ENCODE results near the gene EPHA3. TPM values are rescaled to one million over a fixed set of nuclear protein-coding genes. Genes with fewer than 3 reads are reported as not detected.

EPHA3 gene
- total and polyA plus RNA-seq, 9 donors: 18.9 to 40.1 (median 26.3) TPM

DNA sequence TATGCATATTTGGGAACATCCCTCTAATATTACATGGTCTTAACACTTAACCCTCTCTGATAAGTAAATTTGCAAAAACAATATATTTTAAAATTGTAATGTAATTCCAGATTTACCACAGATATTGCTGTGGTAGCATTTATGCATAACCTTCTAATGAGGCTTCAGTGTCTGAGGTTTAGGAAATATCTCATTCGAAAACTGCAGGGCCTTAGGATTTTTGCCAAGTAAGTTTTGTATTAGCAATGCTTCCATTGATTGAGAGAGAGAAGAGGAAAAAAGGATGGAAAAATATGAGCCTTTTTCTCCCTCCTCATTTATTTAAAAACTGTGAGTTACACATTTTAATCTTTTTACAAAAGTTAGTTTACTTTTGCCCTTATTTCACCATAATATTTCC, 294.6 kb downstream of the EPHA3 start:
- Histone ChIP-seq H3K4me3 (ENCODE audit: low read length) (no peak overlapping the region), H3K9me3 (replicated peaks; ENCODE audit: control insufficient read depth, low read depth, low read length) (no peaks in the 10 kb centered on the region), H3K27ac (ENCODE audit: low read length) (no peak overlapping the region), H3K4me1 (ENCODE audit: control insufficient read depth, insufficient read depth, low read length) (no peaks in the 10 kb centered on the region), H3K36me3 (ENCODE audit: control insufficient read depth, insufficient read depth, low read length) (no peaks in the 10 kb centered on the region), H3K27me3 (ENCODE audit: control insufficient read depth, insufficient read depth, low read length) (no peaks in the 10 kb centered on the region)
- no CpG with 5 or more reads among the region's 1 CpG for WGBS (ENCODE audit: insufficient coverage)
- DNase-seq: peak; percentile 59

DNA sequence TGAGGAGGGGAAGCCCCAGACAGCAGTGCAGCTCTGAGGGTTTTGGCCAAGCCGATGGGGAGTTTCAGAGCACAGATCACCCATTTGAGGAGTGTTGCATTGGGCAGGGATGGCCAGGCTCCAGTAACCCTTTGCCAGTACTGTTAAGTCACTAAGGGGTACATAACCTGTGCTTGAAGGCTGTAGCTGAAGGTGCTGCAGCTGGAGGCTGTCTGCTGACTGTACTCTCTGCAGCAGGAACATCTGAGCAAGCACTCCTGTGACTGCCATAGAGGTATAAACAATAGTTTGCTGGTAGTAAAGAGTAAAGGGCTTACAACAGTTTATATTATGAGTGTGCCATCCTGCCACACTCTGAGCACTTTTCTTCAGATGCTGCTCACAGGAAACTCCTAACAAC, 297.8 kb downstream of the EPHA3 start:
- WGBS (ENCODE audit: insufficient coverage): 75% methylated on average over 1 of the region's 1 CpG
- no peaks in the 10 kb centered on the region for H3K4me1 ChIP-seq (ENCODE audit: control insufficient read depth, insufficient read depth, low read length)
- DNase-seq: no peak

DNA sequence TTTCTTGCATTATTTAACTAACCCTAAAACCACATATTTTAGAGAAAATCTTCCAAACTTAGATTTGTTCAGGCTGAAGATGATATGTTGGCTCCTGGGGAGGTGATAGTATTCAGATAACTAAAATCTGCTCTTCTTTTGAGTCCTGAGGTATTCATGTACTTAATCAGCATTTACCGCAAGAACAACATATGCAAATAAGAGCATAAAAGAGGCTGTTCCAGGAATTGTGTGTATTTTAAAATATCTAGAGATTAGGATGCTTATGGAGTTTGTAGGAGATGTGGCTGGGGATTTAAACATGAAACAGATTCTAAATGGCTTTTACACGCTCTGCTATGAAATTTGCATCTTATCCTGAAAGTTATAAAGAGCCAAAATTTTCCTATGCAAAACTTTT, 298.2 kb downstream of the EPHA3 start:
- no peaks in the 10 kb centered on the region for H3K9me3 ChIP-seq (replicated peaks; ENCODE audit: control insufficient read depth, low read depth, low read length)
- no peaks in the 10 kb centered on the region for H3K27me3 ChIP-seq (ENCODE audit: control insufficient read depth, insufficient read depth, low read length)
- no peak for DNase-seq
- WGBS (ENCODE audit: insufficient coverage): no CpG with 5 or more reads among the region's 2 CpGs
- H3K36me3 ChIP-seq (ENCODE audit: control insufficient read depth, insufficient read depth, low read length): no peaks in the 10 kb centered on the region
- H3K4me1 ChIP-seq (ENCODE audit: control insufficient read depth, insufficient read depth, low read length): no peaks in the 10 kb centered on the region
- H3K27ac ChIP-seq (ENCODE audit: low read length): no peak overlapping the region
- no peak overlapping the region for H3K4me3 ChIP-seq (ENCODE audit: low read length)

More for the DNA sequence above, 297.8 kb downstream of the EPHA3 start:
- Histone ChIP-seq H3K27ac (ENCODE audit: low read length) (no peak overlapping the region), H3K27me3 (ENCODE audit: control insufficient read depth, insufficient read depth, low read length) (no peaks in the 10 kb centered on the region), H3K9me3 (replicated peaks; ENCODE audit: control insufficient read depth, low read depth, low read length) (no peaks in the 10 kb centered on the region), H3K4me3 (ENCODE audit: low read length) (no peak overlapping the region), H3K36me3 (ENCODE audit: control insufficient read depth, insufficient read depth, low read length) (no peaks in the 10 kb centered on the region)

DNA sequence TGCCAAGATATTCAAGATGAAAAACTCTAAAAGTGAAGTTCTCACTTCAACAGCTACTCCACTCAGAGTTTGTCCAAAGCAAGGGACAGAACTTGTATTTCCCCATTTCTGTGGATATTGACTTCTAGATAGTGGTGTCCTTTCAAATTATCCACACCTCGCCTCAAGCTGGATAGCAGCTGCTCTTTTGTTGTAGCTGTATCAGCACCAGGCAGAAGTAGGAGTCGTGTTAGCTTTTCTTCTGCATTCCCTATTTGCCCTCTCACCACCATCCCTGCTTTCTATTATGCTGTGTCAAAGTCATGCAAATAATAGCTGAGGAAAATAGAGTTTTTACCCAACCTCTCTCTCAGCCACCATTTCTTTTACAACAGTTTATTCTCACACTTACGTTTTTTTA, 303.8 kb downstream of the EPHA3 start:
- no peak for DNase-seq
- Histone ChIP-seq H3K9me3 (replicated peaks; ENCODE audit: control insufficient read depth, low read depth, low read length) (no peaks in the 10 kb centered on the region), H3K4me1 (ENCODE audit: control insufficient read depth, insufficient read depth, low read length) (no peaks in the 10 kb centered on the region), H3K36me3 (ENCODE audit: control insufficient read depth, insufficient read depth, low read length) (no peaks in the 10 kb centered on the region), H3K4me3 (ENCODE audit: low read length) (no peak overlapping the region), H3K27me3 (ENCODE audit: control insufficient read depth, insufficient read depth, low read length) (no peaks in the 10 kb centered on the region), H3K27ac (ENCODE audit: low read length) (no peak overlapping the region)
- 80% methylated on average over 1 of the region's 3 CpGs for WGBS (ENCODE audit: insufficient coverage)

DNA sequence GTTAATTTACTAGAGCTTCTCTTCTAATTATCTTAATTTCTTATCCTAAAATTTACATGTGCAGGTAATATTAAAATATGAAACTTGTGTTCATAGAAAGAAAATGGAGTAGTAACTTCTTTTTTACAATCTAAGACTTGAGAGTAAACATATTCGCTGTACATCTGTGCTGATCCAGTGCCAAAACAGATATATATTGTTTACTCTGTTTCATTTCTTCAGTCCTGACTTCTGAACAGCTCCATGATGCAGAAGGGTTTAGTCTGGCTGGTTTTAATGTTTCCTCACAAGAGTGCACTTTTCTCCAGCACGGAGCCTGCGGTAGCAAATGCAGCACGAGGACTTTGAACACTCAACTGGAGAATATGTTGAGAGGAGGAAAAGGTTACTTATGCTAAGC, 306.8 kb downstream of the EPHA3 start:
- peak; percentile 62 for DNase-seq
- Histone ChIP-seq H3K9me3 (replicated peaks; ENCODE audit: control insufficient read depth, low read depth, low read length) (no peaks in the 10 kb centered on the region), H3K27me3 (ENCODE audit: control insufficient read depth, insufficient read depth, low read length) (no peaks in the 10 kb centered on the region), H3K36me3 (ENCODE audit: control insufficient read depth, insufficient read depth, low read length) (no peaks in the 10 kb centered on the region), H3K4me1 (ENCODE audit: control insufficient read depth, insufficient read depth, low read length) (no peaks in the 10 kb centered on the region), H3K27ac (ENCODE audit: low read length) (no peak overlapping the region), H3K4me3 (ENCODE audit: low read length) (no peak overlapping the region)
- 32% methylated on average over 3 of the region's 4 CpGs for WGBS (ENCODE audit: insufficient coverage)

DNA sequence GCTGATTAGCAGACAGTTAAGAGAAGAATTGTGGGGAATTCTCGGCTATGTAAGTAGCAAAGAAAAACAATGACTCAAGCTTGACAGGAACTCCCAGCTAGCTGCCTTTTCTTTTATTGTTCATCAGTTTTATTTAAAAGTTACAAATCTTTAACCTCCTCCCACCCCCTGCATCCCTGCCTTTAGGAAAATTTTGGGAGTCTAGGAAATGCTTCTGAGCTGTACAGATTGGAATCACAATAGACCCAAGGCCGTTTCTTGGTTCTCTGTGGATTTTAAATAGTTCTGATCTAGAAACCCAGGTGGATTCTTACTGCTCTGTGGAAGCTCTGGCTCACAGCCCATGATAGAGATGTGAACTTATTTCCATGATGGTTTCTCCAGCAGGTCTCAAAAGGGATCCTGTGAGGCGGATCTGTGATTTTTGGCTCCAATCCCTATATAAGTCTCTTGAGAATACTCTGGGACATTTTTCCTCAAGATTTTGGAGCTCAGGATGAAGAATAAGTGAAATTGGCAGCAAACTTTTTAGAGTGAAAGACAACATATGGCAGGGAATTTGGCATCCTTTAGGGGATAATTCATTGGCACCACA, 312.3 kb downstream of the EPHA3 start:
- Histone ChIP-seq H3K4me3 (ENCODE audit: low read length) (no peak overlapping the region), H3K36me3 (ENCODE audit: control insufficient read depth, insufficient read depth, low read length) (no peaks in the 10 kb centered on the region), H3K27me3 (ENCODE audit: control insufficient read depth, insufficient read depth, low read length) (no peaks in the 10 kb centered on the region), H3K4me1 (ENCODE audit: control insufficient read depth, insufficient read depth, low read length) (peaks cover 4% of the 10 kb centered on the region), H3K27ac (ENCODE audit: low read length) (peak overlapping the region; percentile 67), H3K9me3 (replicated peaks; ENCODE audit: control insufficient read depth, low read depth, low read length) (no peaks in the 10 kb centered on the region)
- WGBS (ENCODE audit: insufficient coverage): no CpG with 5 or more reads among the region's 3 CpGs
- DNase-seq: peak; percentile 84

DNA sequence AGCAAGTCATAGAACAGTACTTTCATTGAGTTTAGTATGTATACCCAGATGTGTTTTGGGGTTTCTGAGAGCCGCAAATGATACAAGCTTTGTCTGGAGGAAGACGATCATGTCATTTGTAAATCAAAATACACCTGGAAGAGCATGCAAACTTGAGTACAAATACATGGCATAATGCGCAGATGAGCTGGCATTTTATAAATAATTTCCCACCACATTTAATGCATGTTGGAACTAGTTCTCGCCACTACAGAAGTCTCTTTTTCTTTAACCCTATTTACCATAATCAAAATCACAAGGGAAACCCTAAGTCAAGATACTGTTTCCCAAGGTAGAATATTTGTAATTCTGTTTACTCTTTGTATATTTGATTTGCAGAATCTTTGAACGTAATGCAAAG, 318.6 kb downstream of the EPHA3 start:
- Histone ChIP-seq H3K27me3 (ENCODE audit: control insufficient read depth, insufficient read depth, low read length) (no peaks in the 10 kb centered on the region), H3K4me3 (ENCODE audit: low read length) (no peak overlapping the region), H3K4me1 (ENCODE audit: control insufficient read depth, insufficient read depth, low read length) (no peaks in the 10 kb centered on the region), H3K27ac (ENCODE audit: low read length) (no peak overlapping the region), H3K9me3 (replicated peaks; ENCODE audit: control insufficient read depth, low read depth, low read length) (no peaks in the 10 kb centered on the region), H3K36me3 (ENCODE audit: control insufficient read depth, insufficient read depth, low read length) (no peaks in the 10 kb centered on the region)
- 100% methylated on average over 2 of the region's 5 CpGs for WGBS (ENCODE audit: insufficient coverage)
- DNase-seq: no peak

DNA sequence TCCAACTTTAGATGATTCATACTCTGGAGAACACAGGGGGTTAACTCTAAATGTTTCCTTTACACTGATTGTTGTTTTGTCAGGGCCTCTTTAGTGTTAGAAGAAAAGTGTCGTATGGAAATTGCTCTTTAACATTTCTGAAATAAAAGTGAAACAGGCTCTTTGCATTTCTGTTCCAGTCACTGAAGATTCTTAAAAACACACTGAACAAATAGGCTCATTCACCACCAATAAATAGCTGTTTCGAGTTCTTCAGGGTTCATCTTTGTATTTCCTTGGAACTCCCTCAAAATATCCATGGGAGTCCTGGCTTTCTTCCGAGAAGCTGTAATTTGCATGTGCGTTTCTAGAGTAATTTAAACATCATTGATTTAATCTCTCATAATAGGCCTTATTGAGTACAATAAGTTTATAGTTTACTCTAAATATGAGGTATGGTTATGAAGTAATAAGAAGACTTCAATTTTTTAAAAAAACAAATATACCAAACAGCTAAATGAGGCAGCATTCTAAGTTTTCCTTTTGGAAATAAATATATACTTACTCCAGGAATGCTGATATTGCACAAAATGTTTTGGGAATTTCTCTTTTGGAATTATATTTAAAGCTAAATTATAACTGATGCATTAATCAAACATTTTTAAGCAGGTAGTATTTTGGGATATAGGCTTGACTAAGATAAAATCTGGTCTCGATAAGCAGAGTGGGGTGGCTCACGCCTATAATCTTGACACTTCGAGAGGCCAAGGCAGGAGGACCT, 327.4 kb downstream of the EPHA3 start:
- DNase-seq: peak; percentile 57
- 60% methylated on average over 2 of the region's 7 CpGs for WGBS (ENCODE audit: insufficient coverage)
- Histone ChIP-seq H3K27me3 (ENCODE audit: control insufficient read depth, insufficient read depth, low read length) (no peaks in the 10 kb centered on the region), H3K4me1 (ENCODE audit: control insufficient read depth, insufficient read depth, low read length) (no peaks in the 10 kb centered on the region), H3K36me3 (ENCODE audit: control insufficient read depth, insufficient read depth, low read length) (no peaks in the 10 kb centered on the region), H3K27ac (ENCODE audit: low read length) (no peak overlapping the region), H3K4me3 (ENCODE audit: low read length) (no peak overlapping the region), H3K9me3 (replicated peaks; ENCODE audit: control insufficient read depth, low read depth, low read length) (no peaks in the 10 kb centered on the region)

DNA sequence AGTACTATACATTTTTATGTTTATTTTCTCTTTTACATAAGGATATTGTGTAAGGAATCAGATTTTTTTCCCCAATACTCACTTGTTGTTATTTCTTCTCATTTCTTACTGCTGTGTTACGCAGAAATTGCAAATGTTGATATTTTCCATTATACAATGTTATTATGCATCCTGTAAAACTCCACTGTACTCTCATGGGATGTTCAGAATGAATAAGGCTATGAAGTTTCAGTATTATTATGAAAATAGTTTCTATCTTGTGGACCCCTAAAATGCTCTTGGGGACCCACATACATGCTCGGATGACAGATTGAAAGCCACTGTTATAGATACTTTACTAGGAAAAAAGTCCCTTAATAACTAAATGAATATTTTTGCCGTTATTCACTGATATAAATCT, 329.4 kb downstream of the EPHA3 start:
- no peaks in the 10 kb centered on the region for H3K27me3 ChIP-seq (ENCODE audit: control insufficient read depth, insufficient read depth, low read length)
- no CpG with 5 or more reads among the region's 3 CpGs for WGBS (ENCODE audit: insufficient coverage)
- no peaks in the 10 kb centered on the region for H3K4me1 ChIP-seq (ENCODE audit: control insufficient read depth, insufficient read depth, low read length)
- peak; percentile 69 for DNase-seq
- no peaks in the 10 kb centered on the region for H3K36me3 ChIP-seq (ENCODE audit: control insufficient read depth, insufficient read depth, low read length)
- H3K4me3 ChIP-seq (ENCODE audit: low read length): no peak overlapping the region
- H3K27ac ChIP-seq (ENCODE audit: low read length): no peak overlapping the region
- H3K9me3 ChIP-seq (replicated peaks; ENCODE audit: control insufficient read depth, low read depth, low read length): no peaks in the 10 kb centered on the region

DNA sequence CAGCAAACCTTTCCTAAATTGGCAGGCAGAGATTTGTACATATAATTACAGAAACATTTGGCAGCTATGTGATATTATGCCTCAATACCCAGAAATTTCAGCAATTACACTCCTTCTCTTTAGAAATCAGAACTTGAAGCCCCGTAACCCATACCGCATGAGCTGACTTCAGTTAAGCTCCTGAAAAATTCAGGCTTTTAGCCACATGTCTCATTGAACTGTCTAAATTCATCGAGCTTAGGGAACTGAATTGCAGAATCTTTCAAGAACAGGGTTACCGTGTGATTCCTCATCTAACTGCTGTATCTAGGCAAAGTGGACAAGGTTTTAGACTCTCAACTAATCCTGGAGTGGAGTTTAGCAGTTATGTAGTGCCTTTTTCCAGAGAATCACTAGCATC, 333.0 kb downstream of the EPHA3 start:
- Histone ChIP-seq H3K4me3 (ENCODE audit: low read length) (no peak overlapping the region), H3K27ac (ENCODE audit: low read length) (no peak overlapping the region), H3K36me3 (ENCODE audit: control insufficient read depth, insufficient read depth, low read length) (no peaks in the 10 kb centered on the region), H3K27me3 (ENCODE audit: control insufficient read depth, insufficient read depth, low read length) (no peaks in the 10 kb centered on the region), H3K9me3 (replicated peaks; ENCODE audit: control insufficient read depth, low read depth, low read length) (no peaks in the 10 kb centered on the region), H3K4me1 (ENCODE audit: control insufficient read depth, insufficient read depth, low read length) (no peaks in the 10 kb centered on the region)
- no peak for DNase-seq
- 65% methylated on average over 4 of the region's 4 CpGs for WGBS (ENCODE audit: insufficient coverage)

Data from muscle of leg (tissue), 11 donors.